Adipocyte (in vitro differentiated cells): Measurements from ENCODE around the gene IFNG.
A peak's percentile ranks its signal among the peaks of the same experiment; 100 is the strongest.

Experiments used
- DNase-seq: peaks from one replicate; pipeline ENCODE4 v3.0.0-alpha.2; 2015; ENCODE audit warnings: low read depth
- H3K27me3 ChIP-seq: replicated peaks from 2 replicates; pipeline ENCODE4 v1.7.0; 2013; ENCODE audit warnings: mild to moderate bottlenecking, low read length, moderate library complexity; ENCODE audit not compliant: control insufficient read depth, insufficient read depth
- H3K36me3 ChIP-seq: 2 replicates; pipeline ENCODE4 v1.7.0; 2013; ENCODE audit warnings: low read length, mild to moderate bottlenecking, moderate library complexity; ENCODE audit not compliant: control insufficient read depth, insufficient read depth, severe bottlenecking
- H3K4me1 ChIP-seq: 2 replicates; pipeline ENCODE4 v1.7.0; 2013; ENCODE audit warnings: mild to moderate bottlenecking, low read length, moderate library complexity; ENCODE audit not compliant: control insufficient read depth, insufficient read depth
- H3K4me3 ChIP-seq: 2 replicates; pipeline ENCODE4 v1.7.0; 2013; ENCODE audit warnings: mild to moderate bottlenecking, low read length, moderate library complexity
- H3K9ac ChIP-seq: 2 replicates; pipeline ENCODE4 v1.7.0; 2013; ENCODE audit warnings: mild to moderate bottlenecking, low read length, moderate library complexity
- H3K9me3 ChIP-seq: 2 replicates; pipeline ENCODE4 v1.7.0; 2013; ENCODE audit warnings: mild to moderate bottlenecking, low read length, moderate library complexity; ENCODE audit not compliant: control insufficient read depth

Gene IFNG

GRCh38 chr12:68163560-68164081 is 4.1 kb upstream of the IFNG start:
- Histone ChIP-seq H3K4me1 (no peaks in the 10 kb centered on the region), H3K9ac (no peak overlapping the region), H3K9me3 (no peaks in the 10 kb centered on the region), H3K4me3 (no peak overlapping the region), H3K27me3 (peaks cover 16% of the 10 kb centered on the region), H3K36me3 (no peaks in the 10 kb centered on the region)
- no peak for DNase-seq

GRCh38 chr12:68162374-68162773 is 2.8 kb upstream of the IFNG start:
- H3K36me3 ChIP-seq: no peaks in the 10 kb centered on the region
- no peaks in the 10 kb centered on the region for H3K9me3 ChIP-seq
- peaks cover 16% of the 10 kb centered on the region for H3K27me3 ChIP-seq
- H3K4me3 ChIP-seq: no peak overlapping the region
- H3K9ac ChIP-seq: no peak overlapping the region
- H3K4me1 ChIP-seq: no peaks in the 10 kb centered on the region
- DNase-seq: no peak

GRCh38 chr12:68158432-68158831 is 1.1 kb downstream of the IFNG start:
- Histone ChIP-seq H3K27me3 (peaks cover 10% of the 10 kb centered on the region), H3K4me3 (no peak overlapping the region), H3K4me1 (no peaks in the 10 kb centered on the region), H3K9ac (no peak overlapping the region), H3K36me3 (no peaks in the 10 kb centered on the region), H3K9me3 (no peaks in the 10 kb centered on the region)
- peak; percentile 5 for DNase-seq

- no peaks in the 10 kb centered on the region for H3K9me3 ChIP-seq
- H3K4me1 ChIP-seq: no peaks in the 10 kb centered on the region
- DNase-seq: no peak
- peaks cover 7% of the 10 kb centered on the region for H3K27me3 ChIP-seq
- H3K9ac ChIP-seq: no peak overlapping the region
- H3K36me3 ChIP-seq: no peaks in the 10 kb centered on the region
- H3K4me3 ChIP-seq: no peak overlapping the region
These were observed 2.2 kb downstream of the IFNG start for GRCh38 chr12:68157380-68157779.

GRCh38 chr12:68156636-68157035 is 2.9 kb downstream of the IFNG start:
- DNase-seq: no peak

DNA sequence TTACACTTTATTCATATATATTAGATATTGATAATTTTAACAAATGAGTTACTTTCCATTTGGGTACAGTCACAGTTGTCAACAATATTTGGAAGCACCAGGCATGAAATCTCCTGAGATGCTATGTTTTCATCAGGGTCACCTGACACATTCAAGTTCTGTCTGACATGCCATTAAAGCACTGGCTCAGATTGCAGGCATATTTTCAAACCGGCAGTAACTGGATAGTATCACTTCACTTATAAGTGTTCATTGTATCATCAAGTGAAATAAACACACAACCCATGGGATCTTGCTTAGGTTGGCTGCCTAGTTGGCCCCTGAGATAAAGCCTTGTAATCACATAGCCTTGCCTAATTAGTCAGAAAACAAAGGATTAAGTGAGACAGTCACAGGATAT is 4.8 kb downstream of the IFNG start:
- Histone ChIP-seq H3K9ac (no peak overlapping the region), H3K4me1 (no peaks in the 10 kb centered on the region), H3K36me3 (no peaks in the 10 kb centered on the region), H3K9me3 (no peaks in the 10 kb centered on the region), H3K4me3 (no peak overlapping the region), H3K27me3 (peaks cover 19% of the 10 kb centered on the region)
- no peak for DNase-seq

More at GRCh38 chr12:68156636-68157035, 2.9 kb downstream of the IFNG start:
- Histone ChIP-seq H3K9me3 (no peaks in the 10 kb centered on the region), H3K9ac (no peak overlapping the region), H3K4me1 (no peaks in the 10 kb centered on the region), H3K4me3 (no peak overlapping the region), H3K36me3 (no peaks in the 10 kb centered on the region), H3K27me3 (peaks cover 11% of the 10 kb centered on the region)

- H3K9me3 ChIP-seq: no peaks in the 10 kb centered on the region
- no peak overlapping the region for H3K4me3 ChIP-seq
- no peak overlapping the region for H3K9ac ChIP-seq
- no peaks in the 10 kb centered on the region for H3K4me1 ChIP-seq
- H3K36me3 ChIP-seq: no peaks in the 10 kb centered on the region
- DNase-seq: no peak
- H3K27me3 ChIP-seq: peaks cover 27% of the 10 kb centered on the region
These were observed 11.1 kb downstream of the IFNG start for GRCh38 chr12:68148261-68148951.

DNA sequence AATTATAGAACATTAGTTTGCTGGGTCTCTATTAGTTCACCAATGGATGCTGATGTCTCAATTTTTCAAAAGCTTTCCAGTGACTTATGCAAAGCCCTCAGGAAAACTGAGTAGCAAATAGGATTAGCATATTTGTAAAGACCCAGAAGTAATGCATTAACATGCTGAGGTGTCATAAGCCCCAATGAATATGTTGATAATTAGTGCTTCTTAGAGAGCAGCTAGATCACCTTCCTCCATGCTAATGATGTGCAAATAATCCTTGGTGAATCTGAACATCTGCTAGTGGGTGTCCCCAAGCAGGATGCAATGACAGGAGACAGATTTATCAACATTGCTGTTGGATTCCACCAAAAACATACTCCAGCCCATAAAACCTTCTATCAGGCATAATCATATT is 19.0 kb downstream of the IFNG start:
- H3K4me3 ChIP-seq: no peak overlapping the region
- H3K9me3 ChIP-seq: no peaks in the 10 kb centered on the region
- H3K4me1 ChIP-seq: peaks cover 6% of the 10 kb centered on the region
- no peak for DNase-seq
- peaks cover 6% of the 10 kb centered on the region for H3K27me3 ChIP-seq
- no peaks in the 10 kb centered on the region for H3K36me3 ChIP-seq
- H3K9ac ChIP-seq: no peak overlapping the region

DNA sequence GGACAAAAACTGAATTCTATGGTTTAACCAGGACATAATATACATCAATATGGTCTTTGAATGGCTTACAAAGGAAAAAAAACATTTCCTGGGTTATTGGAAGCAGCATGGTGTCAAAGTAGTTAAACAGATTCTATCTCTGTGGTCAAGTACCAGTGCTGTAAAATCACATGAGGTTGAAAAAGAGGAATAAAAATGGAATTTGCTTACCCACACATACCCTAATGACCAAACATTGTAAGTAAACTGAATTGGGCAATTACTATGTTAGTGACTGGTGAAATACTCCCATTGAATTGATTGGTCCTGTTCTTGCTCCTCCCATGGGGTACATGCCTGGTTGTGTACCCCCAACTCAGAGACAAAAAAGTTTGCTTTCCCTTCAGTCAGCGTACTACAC is 19.6 kb downstream of the IFNG start:
- Histone ChIP-seq H3K9me3 (no peaks in the 10 kb centered on the region), H3K27me3 (peaks cover 9% of the 10 kb centered on the region), H3K4me3 (no peak overlapping the region), H3K4me1 (peaks cover 6% of the 10 kb centered on the region), H3K9ac (no peak overlapping the region), H3K36me3 (no peaks in the 10 kb centered on the region)
- no peak for DNase-seq

GRCh38 chr12:68139001-68139400 is 20.5 kb downstream of the IFNG start:
- H3K4me3 ChIP-seq: no peak overlapping the region
- H3K9ac ChIP-seq: no peak overlapping the region
- DNase-seq: no peak
- no peaks in the 10 kb centered on the region for H3K36me3 ChIP-seq
- H3K4me1 ChIP-seq: peaks cover 6% of the 10 kb centered on the region
- no peaks in the 10 kb centered on the region for H3K9me3 ChIP-seq
- peaks cover 13% of the 10 kb centered on the region for H3K27me3 ChIP-seq

DNA sequence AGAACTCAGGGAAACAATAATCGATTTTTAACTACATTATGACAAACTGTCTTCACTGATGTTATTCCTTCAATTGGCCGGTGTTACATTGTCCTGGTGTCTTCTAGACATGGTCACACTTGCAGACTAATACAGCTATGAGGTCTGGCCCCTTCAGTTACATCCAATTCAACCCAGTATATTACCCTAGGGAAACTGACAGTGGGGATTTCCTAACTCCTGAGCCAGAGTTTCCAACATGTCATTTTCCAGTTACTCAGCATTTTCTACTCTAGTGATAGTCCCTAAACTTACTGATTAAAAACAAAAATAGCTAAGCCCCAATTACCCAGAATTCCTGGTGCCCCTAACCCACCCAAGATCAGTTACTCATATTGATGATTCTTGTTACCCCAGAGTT is 21.1 kb downstream of the IFNG start:
- Histone ChIP-seq H3K27me3 (peaks cover 13% of the 10 kb centered on the region), H3K4me3 (no peak overlapping the region), H3K9me3 (no peaks in the 10 kb centered on the region), H3K9ac (no peak overlapping the region), H3K36me3 (no peaks in the 10 kb centered on the region), H3K4me1 (peaks cover 6% of the 10 kb centered on the region)
- DNase-seq: no peak

DNA sequence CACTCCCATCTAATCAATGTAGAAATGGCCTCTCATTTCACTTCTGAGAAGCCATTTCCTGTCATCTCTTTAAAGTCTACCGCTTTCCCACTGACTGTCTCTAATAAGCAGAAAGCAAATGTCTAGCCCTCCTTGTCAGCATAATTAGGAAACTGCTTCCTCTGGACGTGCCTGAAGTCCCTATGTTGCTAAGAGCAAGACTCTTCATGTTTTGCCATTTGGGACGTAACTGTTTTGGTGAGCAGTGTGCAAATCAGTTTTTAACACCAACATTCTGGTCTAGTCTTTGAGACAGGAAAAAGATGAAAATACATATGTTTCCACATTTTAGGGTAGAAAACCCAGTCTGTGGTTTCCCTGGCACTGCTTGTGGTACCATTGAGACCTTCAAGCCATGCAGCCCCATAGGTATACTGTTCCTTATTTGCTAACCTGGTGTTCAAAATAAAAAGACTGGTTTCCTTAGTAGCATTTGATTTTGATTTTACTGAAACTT is 22.2 kb downstream of the IFNG start:
- Histone ChIP-seq H3K4me3 (no peak overlapping the region), H3K36me3 (no peaks in the 10 kb centered on the region), H3K4me1 (peaks cover 6% of the 10 kb centered on the region), H3K9ac (no peak overlapping the region), H3K27me3 (peaks cover 13% of the 10 kb centered on the region), H3K9me3 (peaks cover 2% of the 10 kb centered on the region)
- no peak for DNase-seq
